ENCODE data around the gene PSKH1.

GRCh38 chr16:67871256-67871655, 21.8 kb upstream of the PSKH1 start:
- TF ChIP-seq YY1 (IDR thresholded peaks at IDR 0.05; ENCODE audit: low read depth, low read length) (no peak), EZH2 (IDR thresholded peaks at IDR 0.05; ENCODE audit: borderline replicate concordance, control insufficient read depth, low read depth, low read length) (no peak), BHLHE40 (IDR thresholded peaks at IDR 0.05; ENCODE audit: borderline replicate concordance in 1 of 2, low read depth in 2 of 2, low read length in 1 of 2) (no peak), ESRRA (IDR thresholded peaks at IDR 0.05; ENCODE audit: low read length) (no peak), HDGF (IDR thresholded peaks at IDR 0.05) (no peak), CTCF (IDR thresholded peaks at IDR 0.05 in 2 of 3, conservative IDR thresholded peaks at IDR 0.05 in 1 of 3; ENCODE audit: control insufficient read depth in 2 of 3, extremely low read depth in 1 of 3, insufficient read depth in 1 of 3, low read depth in 3 of 3, low read length in 3 of 3) (no peak), POLR2AphosphoS5 (IDR thresholded peaks at IDR 0.05; ENCODE audit: low read length) (no peak), NRF1 (conservative IDR thresholded peaks at IDR 0.05; ENCODE audit: low read depth, low read length) (no peak), CEBPB (IDR thresholded peaks at IDR 0.05; ENCODE audit: borderline replicate concordance in 1 of 2, low read depth in 2 of 2, low read length in 2 of 2) (no peak), KAT2A (conservative IDR thresholded peaks at IDR 0.05; ENCODE audit: control insufficient read depth, low read depth, low read length) (no peak), POLR2A (IDR thresholded peaks at IDR 0.05; ENCODE audit: low read depth, low read length) (no peak)
